GM21526 (cell line): ENCODE results near the gene BCL11A.

Experiments
- ATAC-seq: cut with Tn5 transposase; IDR thresholded peaks from one replicate; pipeline ENCODE4 v1.9.1; 2021; ENCODE audit warnings: moderate library complexity; ENCODE audit not compliant: unreplicated experiment, low FRiP score

BCL11A gene

DNA sequence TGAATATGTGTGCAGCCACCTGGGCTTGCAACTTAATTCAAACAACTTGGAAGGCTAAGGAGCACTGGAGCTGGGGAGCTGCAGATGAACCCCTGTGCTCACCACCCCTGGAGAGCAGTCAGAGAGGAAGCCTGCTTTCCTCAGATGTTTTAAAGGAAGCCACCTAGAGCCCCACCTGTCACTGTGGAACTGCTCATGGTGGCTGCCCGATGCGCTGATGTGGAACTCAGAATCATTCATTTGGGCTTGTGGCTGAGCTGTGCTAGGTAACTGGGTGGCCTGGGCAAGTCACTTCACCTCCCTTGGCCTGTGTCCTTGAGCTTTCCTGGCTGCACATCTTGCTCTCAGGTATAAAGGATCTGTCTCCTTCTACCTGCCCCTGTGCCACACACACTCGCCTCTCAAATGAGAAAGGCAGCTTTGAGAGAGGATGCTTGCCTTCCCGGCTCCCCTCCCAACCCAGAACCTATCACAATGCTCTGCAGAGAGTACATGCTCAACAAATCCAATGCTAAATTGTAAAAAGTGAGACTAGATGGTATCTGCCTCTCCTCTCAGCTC, 41.3 kb downstream of the BCL11A start:
- no peak for ATAC-seq

DNA sequence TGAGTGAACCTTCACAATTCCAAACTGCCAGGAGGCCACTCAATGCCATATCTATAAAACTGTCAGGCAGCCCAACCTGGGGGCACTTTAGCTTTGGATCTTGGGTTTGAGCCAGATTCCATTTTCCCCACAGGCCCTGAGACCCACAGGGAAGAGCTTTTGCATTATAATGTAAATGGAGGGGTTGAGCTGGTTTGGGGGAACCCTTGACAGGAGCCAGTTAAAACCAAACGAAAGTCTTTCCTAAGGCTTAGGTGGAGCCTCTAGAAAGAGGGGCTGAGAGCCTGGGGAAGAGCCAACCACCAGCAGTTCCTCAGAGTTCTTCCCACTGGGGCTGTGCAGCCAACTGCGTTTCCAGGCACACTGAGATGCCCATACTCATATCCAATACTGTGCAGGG, 42.7 kb downstream of the BCL11A start:
- no peak for ATAC-seq

DNA sequence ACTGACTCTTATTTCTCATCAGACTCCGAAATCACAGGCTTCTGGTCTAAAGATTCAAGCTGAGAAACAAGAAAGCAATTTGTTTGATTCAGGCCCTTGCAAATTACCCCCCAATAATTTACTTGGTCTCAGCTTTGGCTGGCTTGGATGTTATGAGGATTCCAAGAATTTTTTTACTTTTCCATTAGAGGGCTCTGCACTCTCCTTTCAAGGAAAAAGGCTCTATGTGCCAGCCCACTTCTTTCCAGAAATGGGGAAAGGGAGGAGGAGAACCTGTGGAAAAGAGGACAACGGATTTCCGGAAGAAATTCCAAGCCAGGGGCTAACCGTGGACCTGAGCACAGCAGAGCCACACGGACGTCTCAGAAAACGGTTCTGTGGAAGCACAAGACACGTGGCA, 44.4 kb downstream of the BCL11A start:
- ATAC-seq = no peak

DNA sequence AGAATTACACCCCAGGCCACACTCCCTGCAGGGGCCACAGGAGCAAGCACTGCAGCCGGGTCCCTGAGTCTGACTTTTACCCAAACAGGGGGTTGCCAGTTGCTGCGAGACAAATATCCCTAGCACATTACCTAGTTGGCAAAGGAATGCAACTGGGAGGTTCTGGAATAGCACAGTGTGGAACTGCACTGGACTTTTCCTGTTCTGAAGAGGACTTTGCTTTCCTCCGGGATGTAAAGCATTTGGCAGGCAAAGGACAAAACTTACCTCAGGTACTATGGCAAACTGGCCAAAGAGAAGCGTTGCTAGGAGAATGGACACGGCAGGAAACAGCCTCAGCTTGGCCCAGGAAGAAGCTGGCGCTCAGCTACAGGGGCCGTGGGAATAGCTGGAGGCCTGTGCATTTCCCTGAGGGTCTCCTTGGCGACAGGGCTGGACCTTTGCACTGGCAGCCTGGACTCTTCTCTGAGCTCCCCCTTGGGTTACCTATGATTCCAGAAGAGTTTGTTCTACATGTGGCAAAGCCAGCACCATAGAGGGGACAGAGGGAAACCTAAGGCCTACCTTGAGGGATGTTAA, 45.0 kb downstream of the BCL11A start:
- no peak for ATAC-seq

DNA sequence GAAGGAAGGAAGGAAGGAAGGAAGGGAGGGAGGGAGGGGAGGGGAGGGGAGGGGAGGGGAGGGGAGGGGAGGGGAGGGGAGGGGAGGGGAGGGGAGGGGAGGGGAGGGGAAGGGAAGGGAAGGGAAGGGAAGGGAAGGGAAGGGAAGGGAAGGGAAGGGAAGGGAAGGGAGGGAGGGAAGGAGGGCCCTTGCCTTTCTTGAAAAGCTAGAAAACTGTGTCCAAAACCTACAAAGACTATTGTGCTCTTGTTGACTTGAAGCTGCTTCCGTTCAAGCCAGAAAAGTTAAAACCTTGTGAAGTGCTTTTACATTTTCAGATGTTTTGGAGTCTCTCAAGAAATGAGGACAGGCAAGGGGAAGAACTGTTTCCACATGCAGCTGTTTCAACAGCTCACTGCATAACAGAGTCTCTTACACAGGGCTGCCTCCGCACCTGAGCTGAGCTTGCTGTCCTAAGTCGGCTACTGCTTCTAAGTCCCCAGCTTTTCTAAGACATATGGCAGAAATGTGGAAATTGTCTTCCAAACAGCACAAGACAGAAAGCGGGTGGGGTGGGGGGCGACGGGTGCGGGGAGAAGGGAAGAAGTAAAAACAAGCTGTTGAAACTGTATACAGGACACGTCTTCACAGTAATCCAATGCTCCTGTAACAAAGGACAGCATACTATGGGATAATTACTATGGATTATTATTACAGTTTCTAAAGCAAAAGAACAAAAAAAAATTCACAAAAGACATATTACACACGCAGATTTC, 46.1 kb downstream of the BCL11A start:
- no peak for ATAC-seq

DNA sequence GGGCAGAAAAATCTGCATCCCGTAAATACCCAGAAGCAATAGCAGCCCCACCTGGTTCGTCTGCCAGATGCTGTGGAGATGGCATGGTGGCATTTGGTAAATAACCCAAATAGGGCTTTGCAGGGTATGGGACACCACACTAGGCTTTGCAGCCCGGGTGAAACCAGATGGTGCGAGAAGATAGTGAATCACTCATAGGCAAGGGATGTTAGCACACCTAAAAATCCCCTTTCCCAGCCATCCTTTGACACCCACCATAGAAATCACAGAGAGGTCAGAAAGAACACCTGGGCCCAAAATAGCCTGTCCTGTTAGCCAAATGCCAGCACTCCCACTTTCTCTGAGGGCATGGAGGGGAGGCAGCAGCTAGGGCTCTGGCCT, 47.6 kb downstream of the BCL11A start:
- no peak for ATAC-seq

DNA sequence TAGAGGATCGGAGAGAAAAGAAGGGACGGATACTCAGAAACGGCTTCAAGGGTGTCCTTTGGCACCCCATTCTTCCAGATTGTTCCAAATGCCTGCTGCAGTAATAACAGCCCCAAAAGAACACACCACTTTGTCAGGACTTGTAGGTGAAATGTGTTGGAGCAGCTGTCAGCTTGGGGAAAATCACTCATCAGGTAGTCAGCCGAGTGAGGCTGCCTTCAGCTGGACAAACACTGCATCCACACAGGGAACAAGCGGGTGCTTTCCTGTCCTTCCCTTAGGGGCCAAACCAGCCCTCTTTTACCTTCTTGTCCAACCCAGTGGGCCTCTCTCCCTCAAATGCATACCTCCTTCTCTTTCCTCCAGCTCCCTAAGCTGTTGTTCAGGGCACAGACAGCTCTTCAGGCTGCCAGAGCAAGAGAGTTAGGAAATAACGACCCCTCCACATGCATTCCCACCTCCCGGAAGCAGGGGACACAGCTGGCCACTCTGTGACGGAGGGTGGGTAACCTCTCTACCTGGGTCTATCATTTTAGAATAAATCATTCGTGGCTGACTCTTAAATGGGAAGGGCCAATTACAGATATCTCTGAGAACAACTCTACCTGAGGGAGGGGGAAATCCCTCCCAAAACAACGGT, 48.1 kb downstream of the BCL11A start:
- ATAC-seq = no peak

DNA sequence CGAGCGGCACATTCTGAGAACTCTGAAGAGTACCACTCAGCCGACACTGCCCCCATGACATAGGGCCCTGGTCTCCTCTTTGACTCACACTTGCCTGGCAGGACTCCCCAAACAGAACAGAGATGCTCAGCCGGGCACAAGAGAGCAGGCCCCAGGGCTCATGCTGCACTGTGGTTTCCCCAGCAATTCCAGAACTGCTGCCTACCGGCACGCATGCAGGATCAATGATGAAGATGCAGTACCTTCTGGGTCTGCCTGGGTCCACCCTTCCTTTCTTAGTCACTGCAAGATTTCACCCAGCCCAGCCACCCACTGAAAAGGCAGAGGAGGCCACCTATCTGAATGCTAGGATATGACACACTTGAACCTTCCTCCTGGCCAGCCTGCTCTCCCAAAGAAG, 49.4 kb downstream of the BCL11A start:
- no peak for ATAC-seq

DNA sequence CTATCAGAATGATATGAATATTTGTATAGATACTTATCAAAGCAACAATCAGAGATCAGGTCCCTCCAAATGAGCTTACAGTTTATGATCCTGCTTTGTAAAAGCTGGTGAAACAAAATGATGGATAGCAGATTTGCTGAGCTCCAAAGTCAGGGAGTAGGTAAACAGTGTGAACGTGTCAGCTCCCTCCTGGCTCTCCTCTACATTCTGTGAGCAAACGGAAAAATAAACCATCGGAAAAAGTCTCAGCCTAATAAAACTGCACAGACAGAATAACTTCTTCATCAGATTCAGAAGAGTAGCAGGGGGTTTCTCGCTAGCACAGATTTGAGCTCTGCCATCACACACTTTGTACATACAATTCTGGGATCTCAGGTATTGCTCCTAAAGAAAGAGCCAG, 51.3 kb downstream of the BCL11A start:
- no peak for ATAC-seq

DNA sequence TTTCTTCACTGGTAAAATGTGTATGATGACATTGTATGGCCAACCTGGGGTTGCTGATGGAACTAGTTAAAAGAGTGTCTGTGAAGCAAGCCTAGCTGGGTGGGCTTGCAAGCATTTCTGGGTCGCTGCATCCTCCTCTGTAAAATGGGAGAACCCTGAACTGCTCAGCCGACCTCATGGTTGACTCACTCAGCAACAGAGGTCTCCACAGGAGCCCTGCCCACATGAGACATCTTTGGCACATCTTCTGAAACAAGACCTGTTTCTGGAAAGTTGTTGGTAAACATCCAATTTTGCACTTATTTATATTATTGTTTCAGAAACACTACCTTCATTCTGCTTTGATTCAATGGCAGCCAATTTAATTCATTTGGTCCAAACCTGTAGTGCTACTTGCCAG, 52.6 kb downstream of the BCL11A start:
- ATAC-seq = no peak

DNA sequence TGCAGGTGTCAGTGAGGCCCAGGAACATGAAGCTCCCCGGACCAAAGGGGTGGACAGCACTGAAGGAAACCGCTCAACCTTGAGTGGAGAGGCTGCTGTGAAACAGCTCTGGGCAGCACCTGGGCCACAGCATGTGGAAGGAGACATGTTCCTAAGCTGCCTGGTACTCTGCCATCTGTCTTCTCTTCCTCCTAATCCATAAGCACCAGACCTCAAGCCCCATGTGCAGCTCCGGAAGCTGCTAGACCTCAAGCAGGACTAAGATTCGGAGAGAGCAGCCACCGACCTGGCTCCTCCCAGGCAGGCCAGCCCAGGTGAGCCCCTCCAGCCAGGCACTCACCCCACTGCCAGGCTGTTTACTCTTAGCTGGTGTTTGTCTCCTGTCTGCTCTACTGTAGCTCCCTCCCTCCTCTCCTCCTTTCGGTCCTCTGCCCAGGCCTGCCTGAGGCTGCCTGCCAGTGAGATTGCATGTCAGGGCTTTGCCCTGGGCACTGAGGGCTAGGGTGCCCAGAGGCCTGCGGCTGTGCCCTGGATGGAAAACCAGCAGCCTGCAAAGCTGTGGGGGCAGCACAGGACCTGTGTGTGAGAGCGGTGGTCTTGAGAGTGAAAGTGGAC, 53.7 kb downstream of the BCL11A start:
- no peak for ATAC-seq

DNA sequence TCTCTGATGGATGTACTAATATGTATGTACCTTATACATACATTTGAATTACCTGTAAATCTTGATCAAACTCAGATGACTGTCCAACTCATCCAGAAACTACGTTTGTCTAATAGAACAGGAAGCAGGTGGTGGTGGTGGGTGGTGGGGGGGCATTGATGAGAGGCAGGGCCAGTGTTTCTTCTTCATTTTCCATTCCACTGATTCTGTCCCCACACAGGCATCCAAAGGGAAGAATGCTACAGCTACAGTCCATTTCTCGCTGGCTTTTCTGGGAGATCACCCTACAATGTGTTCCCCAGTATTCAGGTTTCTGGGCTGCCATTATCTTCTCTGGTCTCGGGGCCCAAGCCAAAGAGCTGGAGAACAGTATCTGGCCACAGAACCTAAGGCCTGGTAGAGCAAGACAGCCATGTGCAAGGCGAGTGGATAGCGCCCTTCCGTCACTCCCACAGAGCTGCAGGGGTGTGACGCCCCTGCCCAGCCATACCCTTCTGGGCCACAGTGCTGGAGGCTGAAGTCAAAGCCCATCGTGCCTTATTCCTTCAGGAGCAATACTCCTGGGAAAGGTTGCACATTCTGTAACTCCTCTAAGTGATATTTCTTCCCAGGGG, 54.5 kb downstream of the BCL11A start:
- no peak for ATAC-seq

DNA sequence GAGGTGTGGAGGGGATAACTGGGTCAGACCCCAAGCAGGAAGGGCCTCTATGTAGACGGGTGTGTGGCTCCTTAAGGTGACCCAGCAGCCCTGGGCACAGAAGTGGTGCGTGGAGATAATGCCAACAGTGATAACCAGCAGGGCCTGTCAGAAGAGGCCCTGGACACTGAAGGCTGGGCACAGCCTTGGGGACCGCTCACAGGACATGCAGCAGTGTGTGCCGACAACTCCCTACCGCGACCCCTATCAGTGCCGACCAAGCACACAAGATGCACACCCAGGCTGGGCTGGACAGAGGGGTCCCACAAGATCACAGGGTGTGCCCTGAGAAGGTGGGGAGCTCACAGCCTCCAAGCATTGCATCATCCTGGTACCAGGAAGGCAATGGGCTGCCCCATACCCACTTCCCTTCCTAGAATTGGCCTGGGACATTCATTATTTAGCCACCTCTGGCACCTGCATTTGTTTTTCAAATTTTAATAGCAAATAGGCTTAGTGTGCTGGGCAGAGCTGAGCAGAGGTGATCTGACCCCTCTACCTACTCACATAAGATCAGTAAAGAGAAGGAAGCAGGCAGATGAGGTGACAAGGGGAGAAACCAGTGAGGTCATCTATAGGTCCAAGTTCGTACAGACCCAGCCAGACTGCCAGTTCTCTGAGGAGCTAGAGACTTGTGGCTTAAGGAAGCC, 55.2 kb downstream of the BCL11A start:
- ATAC-seq = no peak

DNA sequence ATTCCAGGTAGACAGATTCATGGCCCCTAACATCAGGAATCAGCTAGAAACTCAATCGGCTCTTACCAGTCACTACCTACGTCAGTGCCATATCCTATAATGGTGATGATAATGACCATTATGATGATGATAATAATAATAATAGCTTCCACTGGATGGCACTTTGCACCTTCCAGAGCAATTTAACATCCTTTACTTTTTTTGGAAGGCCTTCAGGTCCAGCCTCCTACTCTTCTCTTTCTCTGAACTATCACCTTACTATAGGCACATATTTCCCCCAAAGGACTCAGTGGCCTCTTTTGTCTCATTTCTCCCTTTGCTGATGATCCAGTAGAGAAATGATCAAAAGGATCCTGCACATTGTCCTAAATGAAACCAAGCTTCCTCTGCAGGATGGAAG, 56.0 kb downstream of the BCL11A start:
- ATAC-seq = no peak

DNA sequence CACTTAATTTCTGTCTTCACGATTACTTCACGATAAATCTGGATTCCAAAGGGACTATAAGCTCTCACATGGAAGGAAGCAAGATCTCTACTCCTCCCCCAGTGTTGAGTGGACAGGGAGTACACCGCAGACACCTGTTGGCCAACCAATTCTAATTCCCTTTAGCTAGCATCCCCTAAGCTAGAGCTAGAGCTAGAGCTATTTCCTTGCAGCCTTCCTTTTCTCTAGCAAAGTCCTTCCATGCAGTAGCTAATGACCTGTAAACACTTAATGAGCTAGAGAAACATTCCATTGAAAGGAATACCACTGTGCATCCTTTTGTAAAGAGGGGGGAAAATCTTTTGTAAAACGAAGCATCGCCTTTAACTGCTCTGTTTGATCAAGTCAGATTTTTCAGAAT, 56.5 kb downstream of the BCL11A start:
- ATAC-seq = no peak

DNA sequence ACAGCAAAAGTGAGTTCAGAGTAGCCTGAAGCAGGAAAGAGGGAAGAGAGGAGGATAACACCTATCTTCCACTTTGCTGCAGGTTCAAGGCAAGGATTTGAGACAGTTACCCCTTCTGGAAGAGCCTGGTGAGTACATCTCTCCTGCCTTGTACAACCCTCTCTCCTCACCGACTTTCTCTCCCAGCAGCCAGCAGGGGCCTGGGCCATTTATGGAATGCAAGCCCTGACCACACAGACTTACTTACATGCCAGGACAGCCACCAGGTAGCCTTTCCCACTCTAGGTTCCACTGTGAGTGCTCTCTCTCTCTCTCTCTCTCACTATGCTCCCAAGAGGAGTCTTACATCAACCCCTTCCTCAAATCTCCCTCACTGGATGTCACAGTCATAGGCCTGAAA, 57.0 kb downstream of the BCL11A start:
- no peak for ATAC-seq

DNA sequence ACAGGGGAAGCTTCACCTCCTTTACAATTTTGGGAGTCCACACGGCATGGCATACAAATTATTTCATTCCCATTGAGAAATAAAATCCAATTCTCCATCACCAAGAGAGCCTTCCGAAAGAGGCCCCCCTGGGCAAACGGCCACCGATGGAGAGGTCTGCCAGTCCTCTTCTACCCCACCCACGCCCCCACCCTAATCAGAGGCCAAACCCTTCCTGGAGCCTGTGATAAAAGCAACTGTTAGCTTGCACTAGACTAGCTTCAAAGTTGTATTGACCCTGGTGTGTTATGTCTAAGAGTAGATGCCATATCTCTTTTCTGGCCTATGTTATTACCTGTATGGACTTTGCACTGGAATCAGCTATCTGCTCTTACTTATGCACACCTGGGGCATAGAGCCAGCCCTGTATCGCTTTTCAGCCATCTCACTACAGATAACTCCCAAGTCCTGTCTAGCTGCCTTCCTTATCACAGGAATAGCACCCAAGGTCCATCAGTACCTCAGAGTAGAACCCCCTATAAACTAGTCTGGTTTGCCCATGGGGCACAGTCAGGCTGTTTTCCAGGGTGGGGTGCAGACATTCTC, 58.3 kb downstream of the BCL11A start:
- ATAC-seq = no peak

DNA sequence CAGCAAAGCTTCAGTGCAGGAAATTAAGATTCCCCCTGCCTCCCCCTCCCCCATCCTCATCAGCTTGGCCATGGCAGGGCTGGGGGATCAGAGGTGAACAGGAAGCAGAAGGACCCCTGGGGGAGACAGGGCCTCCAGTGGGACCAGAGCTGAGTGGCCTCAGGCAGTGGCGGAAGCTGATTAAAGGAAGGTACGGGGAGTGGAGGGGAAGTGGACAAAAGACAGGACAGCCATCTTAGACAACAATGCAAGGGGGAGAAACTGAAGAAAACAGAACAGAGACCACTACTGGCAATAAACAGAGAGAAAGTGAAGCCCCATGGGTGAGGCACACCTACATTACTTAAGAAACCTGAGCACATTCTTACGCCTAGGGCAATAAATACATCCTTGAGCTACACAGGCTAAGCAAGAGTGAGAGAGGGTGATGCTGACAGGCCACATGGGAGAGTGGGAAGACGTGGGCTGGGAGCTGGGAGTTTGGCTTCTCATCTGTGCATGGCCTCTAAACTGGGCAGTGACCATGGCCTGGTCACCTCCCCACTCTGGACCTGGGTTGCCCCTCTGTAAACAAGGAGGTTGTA, 59.6 kb downstream of the BCL11A start:
- no peak for ATAC-seq

DNA sequence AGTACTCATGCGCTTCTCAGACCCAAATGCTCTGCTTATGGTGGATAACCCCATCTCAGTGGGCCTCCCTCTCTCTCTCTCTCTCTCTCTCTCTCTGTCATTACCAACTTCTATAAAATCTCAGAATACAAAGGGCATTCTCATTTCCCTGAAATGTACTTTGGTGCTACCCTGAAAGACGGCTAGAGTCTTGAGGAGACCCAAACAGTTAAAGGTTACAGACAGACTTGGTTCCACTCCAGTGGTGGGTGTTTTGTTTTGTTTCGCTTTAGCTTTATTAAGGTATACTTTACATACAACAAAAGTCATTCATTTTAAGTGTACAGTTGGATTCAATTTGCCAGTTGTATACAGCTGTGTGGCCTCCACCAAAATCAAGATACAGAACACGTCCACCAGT, 60.9 kb downstream of the BCL11A start:
- ATAC-seq = no peak

DNA sequence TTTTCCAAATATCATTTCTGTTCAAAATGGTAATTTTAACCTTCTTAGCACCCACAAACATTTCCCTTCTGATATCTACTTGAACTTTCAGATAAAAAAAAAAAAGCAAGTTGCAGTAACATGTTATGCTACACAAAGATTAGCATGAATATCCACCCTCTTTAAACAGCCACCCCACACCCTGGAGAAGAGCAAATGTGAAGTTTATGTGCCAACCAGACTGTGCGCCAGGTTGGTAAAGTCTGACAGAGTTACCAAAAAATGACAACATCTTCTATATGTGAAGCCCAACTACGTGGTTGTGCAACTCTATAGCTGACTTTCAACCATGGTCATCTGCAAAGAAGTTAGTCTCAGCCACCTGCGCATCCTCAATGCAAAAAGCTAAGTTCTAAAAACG, 62.6 kb downstream of the BCL11A start:
- ATAC-seq = no peak
